ENCODE data around the gene OR8K3. TPM values are rescaled to one million over a fixed set of nuclear protein-coding genes. Genes with fewer than 3 reads are reported as not detected.

Gene OR8K3
- not detected in 2 replicates for total RNA-seq

GRCh38 chr11:56314844-56315243 is at the start of gene OR8K3:
Gene OR8K3, plus strand, starts transcription at chr11:56315144. Its CDS starts 3,163 bp downstream, at chr11:56318307.

GRCh38 chr11:56273854-56274253 is 41.1 kb upstream of the OR8K3 start, which contains the start of gene OR5T1:
Gene OR5T1, plus strand, starts transcription at chr11:56274154. Its CDS starts 1,485 bp downstream, at chr11:56275639.

DNA sequence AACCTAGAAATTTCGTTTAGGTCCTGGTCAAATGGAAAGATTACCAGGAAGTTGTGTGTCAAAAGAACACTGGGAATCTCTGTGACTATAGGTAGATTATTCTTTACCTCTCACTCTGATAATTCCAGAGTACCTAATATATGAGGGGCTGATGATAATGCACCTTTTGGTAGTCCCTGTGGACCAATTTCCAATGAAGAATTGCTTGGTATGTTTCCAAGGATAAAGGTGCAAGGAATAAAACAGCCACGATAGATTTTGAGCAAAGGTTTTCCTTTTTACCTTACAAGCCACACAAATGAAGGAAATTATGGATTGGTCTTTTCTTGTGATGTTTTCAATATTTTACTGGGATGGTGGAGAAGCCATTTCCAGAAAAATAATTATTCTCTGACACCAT is 22.8 kb upstream of the OR8K3 start, which contains the start of gene OR8H1:
TSS of gene OR8H1 (minus strand) at position 101 of the 400 bp plus-strand sequence. CDS start 1,192 bp downstream, outside the sequence.

DNA sequence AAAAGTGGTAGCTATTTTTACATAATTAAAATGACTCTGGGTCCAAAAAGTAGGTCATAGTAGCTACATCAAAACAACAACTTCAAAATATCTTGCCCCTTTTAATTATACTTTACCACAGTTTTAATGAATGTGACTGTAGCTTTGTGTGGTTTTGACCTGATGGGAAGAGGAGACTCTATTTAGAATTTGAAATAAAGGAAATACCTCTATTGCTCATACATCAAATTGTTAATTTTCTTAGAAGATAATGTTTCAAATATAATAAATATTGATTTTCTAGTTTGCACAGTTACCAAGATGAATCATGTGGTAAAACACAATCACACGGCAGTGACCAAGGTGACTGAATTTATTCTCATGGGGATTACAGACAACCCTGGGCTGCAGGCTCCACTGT is 30.8 kb downstream of the OR8K3 start, which contains the start of gene OR8K1:
TSS of gene OR8K1 (plus strand) at position 301 of the 400 bp plus-strand sequence. CDS start at position 301, 0 bp downstream.

DNA sequence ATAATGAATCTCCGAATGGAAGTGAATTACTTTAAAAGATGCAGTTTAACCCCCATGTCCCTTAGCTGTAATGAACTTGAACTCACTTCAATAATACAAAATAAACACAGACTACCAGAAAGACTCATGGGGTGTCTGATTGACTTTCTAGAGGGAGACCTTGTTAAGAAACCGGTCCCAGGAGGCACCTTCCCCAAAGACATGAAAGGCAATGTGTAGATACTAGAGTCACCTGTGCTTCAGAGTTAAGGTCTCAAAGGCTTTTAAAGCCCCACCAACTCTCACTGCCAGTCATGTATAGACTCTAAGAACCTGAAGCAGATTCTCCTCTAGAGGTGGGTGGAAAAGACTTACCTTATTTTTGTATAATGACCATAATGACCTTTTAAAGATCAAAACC is 39.0 kb downstream of the OR8K3 start, which contains the start of gene OR8J1:
TSS of gene OR8J1 (plus strand) at position 301 of the 400 bp plus-strand sequence. CDS start 5,956 bp downstream, outside the sequence.

Other genes with a start within 250 kb of the OR8K3 start
- gene OR8I2, start 221.8 kb upstream of the OR8K3 start, total RNA-seq: not detected in 2 replicates
- not detected in 2 replicates for gene OR8H2, start 211.5 kb upstream of the OR8K3 start, total RNA-seq
- gene OR8H3, start 192.8 kb upstream of the OR8K3 start, total RNA-seq: not detected in 2 replicates
- gene OR8J3, start 174.9 kb upstream of the OR8K3 start, total RNA-seq: not detected in 2 replicates
- not detected in 2 replicates for gene OR8K5, start 154.8 kb upstream of the OR8K3 start, total RNA-seq
- gene OR5J2, start 138.5 kb upstream of the OR8K3 start, total RNA-seq: not detected in 2 replicates
- not detected in 2 replicates for gene OR5T2, start 80.9 kb upstream of the OR8K3 start, total RNA-seq
- gene OR5T3, start 62.9 kb upstream of the OR8K3 start, total RNA-seq: not detected in 2 replicates
- gene OR5T1, start 41.0 kb upstream of the OR8K3 start, total RNA-seq: not detected in 2 replicates
- not detected in 2 replicates for gene OR8H1, start 22.9 kb upstream of the OR8K3 start, total RNA-seq
- not detected in 2 replicates for gene OR8K1, start 30.9 kb downstream of the OR8K3 start, total RNA-seq
- not detected in 2 replicates for gene OR8J1, start 39.1 kb downstream of the OR8K3 start, total RNA-seq
- gene OR8U1, start 60.5 kb downstream of the OR8K3 start, total RNA-seq: not detected in 2 replicates
- not detected in 2 replicates for gene OR5AL1, start 97.6 kb downstream of the OR8K3 start, total RNA-seq
- gene OR5M3, start 158.2 kb downstream of the OR8K3 start, total RNA-seq: not detected in 2 replicates
- gene OR5M8, start 176.2 kb downstream of the OR8K3 start, total RNA-seq: not detected in 2 replicates
- not detected in 2 replicates for gene OR5M11, start 228.1 kb downstream of the OR8K3 start, total RNA-seq

All from thoracic aorta endothelial cell (primary cell).